LNCAP (cell line): Measurements from ENCODE around the gene DAB1.

Experiments used
- CTCF ChIP-seq: fragments of 450-650 bp; IDR thresholded peaks from 2 replicates; pipeline ENCODE4 v1.5.1; 2017; ENCODE audit warnings: mild to moderate bottlenecking

The DAB1 gene

GRCh38 chr1:57229998-57230397, 193.9 kb downstream of the DAB1 start:
- TF ChIP-seq CTCF: no peak

GRCh38 chr1:57229076-57229475, 194.8 kb downstream of the DAB1 start:
- no peak for TF ChIP-seq CTCF

DNA sequence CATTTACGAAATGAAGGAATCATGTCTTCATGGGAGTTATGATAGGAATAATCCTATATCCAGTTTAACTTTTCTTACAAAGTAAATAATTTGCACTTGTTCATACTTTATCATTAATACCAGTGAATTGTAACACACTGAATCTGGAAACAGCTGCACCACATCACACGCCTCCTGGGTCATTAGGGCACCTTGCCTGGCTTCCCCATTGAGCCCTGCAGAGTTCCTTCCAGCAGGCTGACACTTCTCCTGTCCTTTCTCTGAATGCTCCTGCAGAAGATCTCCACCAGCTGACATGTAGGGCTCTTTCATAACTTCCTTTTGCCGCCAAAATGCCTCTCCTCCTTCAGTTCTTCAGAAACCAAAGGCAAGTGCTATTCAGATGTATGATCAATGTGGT, 201.1 kb downstream of the DAB1 start:
- no peak for TF ChIP-seq CTCF

DNA sequence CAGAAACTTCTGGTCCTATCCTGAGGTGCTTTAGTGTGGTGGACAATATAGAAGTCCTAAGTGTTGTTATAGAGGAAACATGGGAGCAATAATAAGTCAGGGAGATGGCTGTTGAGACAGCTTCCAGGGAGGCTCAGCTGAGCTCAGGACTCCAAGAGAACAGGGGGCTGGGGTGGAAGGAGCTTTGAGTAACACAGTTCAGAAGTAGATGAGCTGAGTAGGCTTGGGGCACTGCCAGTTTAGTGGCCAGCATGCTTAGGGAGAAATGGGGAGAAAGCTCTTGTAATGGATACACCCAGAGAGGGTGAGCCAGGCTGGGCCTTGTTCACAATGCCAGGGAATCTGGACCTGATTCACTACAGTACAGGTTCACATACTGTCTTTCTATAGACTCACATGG, 201.6 kb downstream of the DAB1 start:
- no peak for TF ChIP-seq CTCF

GRCh38 chr1:57218487-57219079, 205.3 kb downstream of the DAB1 start:
- TF ChIP-seq CTCF: no peak

DNA sequence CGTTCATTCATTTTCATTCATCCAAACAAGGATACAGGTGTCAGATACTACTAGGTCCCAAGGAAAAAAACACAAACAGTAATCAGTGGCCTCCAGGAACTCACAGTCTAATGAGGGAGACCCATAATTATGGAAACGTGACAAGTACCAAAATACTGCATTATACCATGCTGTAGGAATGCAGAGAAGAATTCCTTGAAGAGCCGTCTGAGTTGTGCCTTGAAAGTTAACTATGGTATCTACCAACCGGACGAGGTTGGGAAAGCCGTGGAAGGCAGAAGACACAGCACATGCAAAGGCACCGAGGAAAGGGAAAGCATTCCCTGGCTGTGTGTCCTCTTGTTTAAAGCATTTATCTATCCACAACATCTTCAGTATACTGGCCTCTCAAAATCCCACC, 206.0 kb downstream of the DAB1 start:
- no peak for TF ChIP-seq CTCF

DNA sequence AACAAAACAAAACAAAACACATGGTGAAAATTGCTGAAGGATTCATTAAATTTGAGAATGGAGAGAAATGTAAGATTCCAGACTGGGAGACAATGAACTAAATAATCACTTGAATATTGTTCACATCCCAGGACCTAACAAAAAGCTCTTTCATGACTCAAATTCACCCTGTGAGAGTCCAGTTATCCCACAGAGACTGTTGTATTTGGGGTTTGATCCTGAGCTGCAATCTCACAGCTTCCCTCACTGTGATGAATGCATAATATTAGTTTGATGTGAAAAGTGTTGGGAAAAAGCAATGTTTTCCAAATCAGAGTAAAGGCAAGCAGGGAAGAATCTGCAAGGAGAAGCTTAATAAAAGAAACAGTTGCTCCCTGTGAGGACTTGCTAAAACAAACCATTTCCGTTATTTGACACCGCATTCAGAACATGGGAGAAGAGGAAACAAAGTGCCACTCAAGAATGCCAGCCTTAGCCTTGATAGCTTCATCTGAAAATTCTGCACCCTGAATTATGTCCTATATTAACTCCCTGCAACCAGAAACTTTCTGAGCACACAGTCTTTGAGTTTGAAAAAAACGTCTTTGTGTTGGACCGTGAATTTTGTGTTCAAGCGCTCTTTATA, 208.8 kb downstream of the DAB1 start:
- TF ChIP-seq CTCF: no peak

GRCh38 chr1:57210881-57211280, 213.0 kb downstream of the DAB1 start:
- no peak for TF ChIP-seq CTCF
